Coronary artery (tissue), 2 donors: ENCODE measurements around the gene UBL4A.
A peak's percentile ranks its signal among the peaks of the same experiment; 100 is the strongest.

Source experiments
- DNase-seq: peaks from one replicate; pipeline ENCODE4 v3.0.0-alpha.2; 2017; ENCODE audit warnings: low spot score
- H3K27ac ChIP-seq, 2 donors: fragments of 200-600 bp; sonication (generic); one replicate each; pipeline ENCODE4 v1.5.1; 2016 to 2019
- H3K4me3 ChIP-seq: fragments of 200-600 bp; sonication (generic); 2 replicates; pipeline ENCODE4 v1.5.1; 2016; ENCODE audit warnings: mild to moderate bottlenecking, moderate library complexity
- TF ChIP-seq, protein P1 (sequence below): fragments of 200-600 bp; sonication (generic); IDR thresholded peaks from one replicate; pipeline ENCODE4 v1.5.1; 2019; ENCODE audit warnings: antibody characterized with exemption

Gene UBL4A

DNA sequence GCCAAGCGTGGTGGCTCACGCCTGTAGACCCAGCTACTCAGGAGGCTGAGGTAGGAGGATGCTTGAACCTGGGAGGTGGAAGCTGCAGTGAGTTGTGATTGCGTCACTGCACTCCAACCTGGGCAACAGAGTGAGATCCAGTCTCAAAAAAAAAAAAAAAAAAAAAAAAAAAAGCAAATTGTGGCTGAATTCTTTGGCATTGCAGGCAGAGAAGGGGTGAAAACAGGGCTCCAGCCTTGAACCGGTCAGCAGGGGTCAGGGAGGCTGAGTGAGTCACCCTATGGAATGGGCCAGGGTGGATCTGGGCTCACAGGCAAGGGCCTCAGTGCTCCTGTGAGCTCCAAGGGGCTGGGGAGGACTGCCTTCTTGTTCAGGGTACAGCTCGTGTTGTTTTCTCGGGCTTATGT, 42.8 kb upstream of the UBL4A start:
- H3K4me3 ChIP-seq, result no peak overlapping the region
- no peak for DNase-seq
- H3K27ac ChIP-seq, result peak overlapping the region in 1 of 2 donors; percentile 56
- TF ChIP-seq, protein P1, sequence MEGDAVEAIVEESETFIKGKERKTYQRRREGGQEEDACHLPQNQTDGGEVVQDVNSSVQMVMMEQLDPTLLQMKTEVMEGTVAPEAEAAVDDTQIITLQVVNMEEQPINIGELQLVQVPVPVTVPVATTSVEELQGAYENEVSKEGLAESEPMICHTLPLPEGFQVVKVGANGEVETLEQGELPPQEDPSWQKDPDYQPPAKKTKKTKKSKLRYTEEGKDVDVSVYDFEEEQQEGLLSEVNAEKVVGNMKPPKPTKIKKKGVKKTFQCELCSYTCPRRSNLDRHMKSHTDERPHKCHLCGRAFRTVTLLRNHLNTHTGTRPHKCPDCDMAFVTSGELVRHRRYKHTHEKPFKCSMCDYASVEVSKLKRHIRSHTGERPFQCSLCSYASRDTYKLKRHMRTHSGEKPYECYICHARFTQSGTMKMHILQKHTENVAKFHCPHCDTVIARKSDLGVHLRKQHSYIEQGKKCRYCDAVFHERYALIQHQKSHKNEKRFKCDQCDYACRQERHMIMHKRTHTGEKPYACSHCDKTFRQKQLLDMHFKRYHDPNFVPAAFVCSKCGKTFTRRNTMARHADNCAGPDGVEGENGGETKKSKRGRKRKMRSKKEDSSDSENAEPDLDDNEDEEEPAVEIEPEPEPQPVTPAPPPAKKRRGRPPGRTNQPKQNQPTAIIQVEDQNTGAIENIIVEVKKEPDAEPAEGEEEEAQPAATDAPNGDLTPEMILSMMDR, result no peak

GRCh38 chrX:154526901-154527675, 40.7 kb upstream of the UBL4A start:
- peak overlapping the region; percentile 57 for H3K4me3 ChIP-seq
- DNase-seq, result no peak
- TF ChIP-seq, protein P1, result no peak
- peak overlapping the region; percentile 64 to 84 for H3K27ac ChIP-seq

- no peak for DNase-seq
- Histone ChIP-seq H3K27ac (no peak overlapping the region), H3K4me3 (no peak overlapping the region)
- TF ChIP-seq, protein P1, result no peak
Observed at GRCh38 chrX:154525606-154526490, 39.4 kb upstream of the UBL4A start.

DNA sequence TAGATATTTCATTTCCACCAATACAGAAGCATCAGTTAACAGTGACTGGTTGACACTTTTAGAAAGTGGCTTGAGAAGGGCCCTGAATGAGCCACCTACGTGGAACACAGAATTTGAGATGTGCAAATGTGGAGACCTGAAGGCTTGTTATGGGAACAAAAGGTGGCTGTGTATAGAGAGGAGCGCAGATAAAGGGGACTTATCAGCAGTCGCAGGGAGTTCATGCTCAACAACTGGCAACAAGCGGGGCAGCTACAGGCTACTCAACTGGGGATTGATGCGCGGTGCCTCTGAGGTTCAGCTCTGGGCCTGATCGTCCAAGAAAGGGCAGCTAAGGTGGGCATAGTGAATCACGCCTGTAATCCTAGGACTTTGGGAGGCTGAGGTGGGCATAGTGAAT, 33.0 kb upstream of the UBL4A start:
- no peak for DNase-seq
- no peak overlapping the region for H3K4me3 ChIP-seq
- TF ChIP-seq, protein P1, result no peak
- no peak overlapping the region for H3K27ac ChIP-seq

DNA sequence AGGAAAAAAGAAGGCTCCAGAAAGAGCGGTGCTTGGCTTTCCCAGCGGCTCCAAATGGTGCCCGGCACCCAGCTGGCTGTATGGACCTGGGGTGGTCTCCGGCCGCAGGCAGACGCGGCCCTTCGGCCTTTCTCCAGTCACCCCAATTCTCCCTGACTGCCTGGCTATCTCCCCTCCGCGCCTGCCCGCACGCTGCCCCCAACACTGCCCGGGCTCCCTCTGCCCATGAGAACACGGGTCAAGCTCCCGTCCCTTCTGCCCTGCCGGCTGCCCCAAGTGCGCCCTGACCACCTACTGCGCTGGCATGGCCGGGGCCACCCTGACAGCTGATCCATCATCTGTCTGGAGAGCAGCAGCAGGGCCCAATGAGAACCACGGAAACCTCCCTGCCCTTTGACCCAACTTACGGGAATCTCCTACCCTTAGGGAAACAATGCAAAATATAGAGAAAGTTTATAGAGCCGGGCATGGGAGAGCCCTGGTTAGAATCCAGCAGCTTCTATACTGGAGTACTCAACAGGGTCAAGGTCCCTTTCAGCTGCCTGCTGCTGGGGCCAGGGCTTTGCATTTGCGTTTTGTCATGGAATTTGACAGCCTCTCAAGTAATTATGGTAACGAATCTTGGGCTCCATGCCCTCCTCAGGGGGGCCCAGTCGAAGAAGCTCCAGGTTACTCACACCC, 30.8 kb upstream of the UBL4A start:
- Histone ChIP-seq H3K27ac (peak overlapping the region; percentile 48 to 90), H3K4me3 (peak overlapping the region; percentile 78)
- TF ChIP-seq, protein P1, result no peak
- DNase-seq, result no peak

DNA sequence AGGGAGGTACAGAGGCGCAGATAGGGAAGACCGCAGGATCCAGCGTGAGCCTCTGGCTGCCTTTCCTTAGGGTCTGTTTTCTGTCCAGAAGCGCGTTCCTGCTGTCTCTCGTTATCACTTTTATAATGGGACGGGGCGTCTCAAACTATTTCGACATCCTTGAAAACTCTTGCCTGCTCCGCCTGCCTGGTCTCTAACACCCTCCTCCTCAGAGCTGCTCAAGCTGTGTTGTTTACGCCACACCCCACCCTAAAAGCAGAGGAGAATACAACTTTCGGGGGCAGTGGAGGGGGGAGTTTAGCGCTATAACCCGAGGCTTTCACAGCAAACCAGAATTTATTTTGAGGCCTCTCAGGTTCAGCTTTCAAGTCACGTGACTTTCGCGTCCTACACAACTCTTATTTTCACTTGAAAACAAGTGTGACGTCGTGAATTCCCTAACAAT, 30.3 kb upstream of the UBL4A start:
- TF ChIP-seq, protein P1, result no peak
- Histone ChIP-seq H3K4me3 (peak overlapping the region; percentile 78), H3K27ac (peak overlapping the region; percentile 48 to 90)
- DNase-seq, result no peak
